GM19238 (cell line): ENCODE data around the gene EPHA10.

Experiments used
- DNase-seq: peaks from one replicate; pipeline ENCODE4 v3.0.0; 2011; ENCODE audit warnings: low spot score; ENCODE audit not compliant: insufficient read length

Gene EPHA10

GRCh38 chr1:37764888-37765441, at the start of gene EPHA10:
EPHA10 (minus strand) TSS chr1:37765120; CDS start chr1:37765066, 54 bp downstream.
- DNase-seq: no peak

GRCh38 chr1:37814252-37814651, 49.3 kb upstream of the EPHA10 start:
- DNase-seq: no peak

GRCh38 chr1:37813529-37814145, 48.7 kb upstream of the EPHA10 start:
- no peak for DNase-seq

- DNase-seq: peak; percentile 51
These were observed 46.2 kb upstream of the EPHA10 start for GRCh38 chr1:37811027-37811655.

- no peak for DNase-seq
These were observed 45.0 kb upstream of the EPHA10 start for GRCh38 chr1:37809942-37810341.

- DNase-seq: peak; percentile 65
These were observed 43.7 kb upstream of the EPHA10 start for GRCh38 chr1:37808369-37809319.

GRCh38 chr1:37807555-37808368, 42.8 kb upstream of the EPHA10 start, which contains the start of the genes C1orf122 and YRDC:
C1orf122 (plus strand) TSS chr1:37807790; CDS start chr1:37808405, 615 bp downstream.
YRDC (minus strand) TSS chr1:37808208; CDS start chr1:37808180, 28 bp downstream.
- peak; percentile 100 for DNase-seq

- no peak for DNase-seq
These were observed 42.3 kb upstream of the EPHA10 start for GRCh38 chr1:37807220-37807554.

GRCh38 chr1:37802439-37802838, 37.5 kb upstream of the EPHA10 start:
- DNase-seq: no peak

- no peak for DNase-seq
These were observed 32.9 kb upstream of the EPHA10 start for GRCh38 chr1:37797750-37798345.

GRCh38 chr1:37795340-37796125, 30.6 kb upstream of the EPHA10 start:
- DNase-seq: peak; percentile 38

- DNase-seq: no peak
These were observed 29.7 kb upstream of the EPHA10 start for GRCh38 chr1:37794372-37795339.

- peak; percentile 73 for DNase-seq
These were observed 29.0 kb upstream of the EPHA10 start, which contains the start of gene MANEAL for GRCh38 chr1:37793773-37794371. MANEAL (plus strand) TSS chr1:37793847; CDS start chr1:37794183, 336 bp downstream.

GRCh38 chr1:37792943-37793686, 28.2 kb upstream of the EPHA10 start:
- DNase-seq: no peak

- DNase-seq: no peak
These were observed 17.6 kb upstream of the EPHA10 start for GRCh38 chr1:37782491-37782890.

- no peak for DNase-seq
These were observed 13.7 kb upstream of the EPHA10 start for GRCh38 chr1:37778654-37779053.

- DNase-seq: no peak
These were observed 12.1 kb upstream of the EPHA10 start for GRCh38 chr1:37776946-37777516.
